Cardiac fibroblast (primary cell): ENCODE data around the gene HELZ.

Experiments
- DNase-seq, 2 donors: peaks; one replicate each; pipeline versions ENCODE4 v3.0.0 to v3.0.0-alpha.2; 2010; ENCODE audit warnings: low read depth in 2 of 2
- H3K4me3 ChIP-seq, 2 donors: replicated peaks in 1 of 2; 1 replicate in 1 of 2; 2 replicates in 1 of 2; pipeline ENCODE4 v1.5.1; 2011; ENCODE audit warnings: low read depth in 2 of 2, low read length in 2 of 2, mild to moderate bottlenecking in 2 of 2, moderate library complexity in 1 of 2
- CTCF ChIP-seq: IDR thresholded peaks from one replicate; pipeline ENCODE4 v1.5.1; 2011; ENCODE audit warnings: low read depth, mild to moderate bottlenecking, low read length, inconsistent platforms

The HELZ gene

GRCh38 chr17:67243284-67243683, 1.7 kb downstream of the HELZ start:
- no peak for DNase-seq
- H3K4me3 ChIP-seq = peak overlapping the region in 1 of 2 donors; percentile 93
- no peak for TF ChIP-seq CTCF

GRCh38 chr17:67241719-67242341, 3.2 kb downstream of the HELZ start:
- DNase-seq = no peak
- H3K4me3 ChIP-seq = no peak overlapping the region
- no peak for TF ChIP-seq CTCF

GRCh38 chr17:67239597-67239996, 5.4 kb downstream of the HELZ start:
- no peak for TF ChIP-seq CTCF
- no peak overlapping the region for H3K4me3 ChIP-seq
- DNase-seq = peak; percentile 57 to 78

- TF ChIP-seq CTCF = no peak
- H3K4me3 ChIP-seq = no peak overlapping the region
- DNase-seq = no peak
Measured at GRCh38 chr17:67238991-67239390, 6.0 kb downstream of the HELZ start.

GRCh38 chr17:67232441-67232840, 12.6 kb downstream of the HELZ start:
- TF ChIP-seq CTCF = no peak
- no peak for DNase-seq

GRCh38 chr17:67229109-67229955, 15.7 kb downstream of the HELZ start:
- TF ChIP-seq CTCF = no peak
- no peak overlapping the region for H3K4me3 ChIP-seq

More at GRCh38 chr17:67232441-67232840, 12.6 kb downstream of the HELZ start:
- no peak overlapping the region for H3K4me3 ChIP-seq

More at GRCh38 chr17:67229109-67229955, 15.7 kb downstream of the HELZ start:
- DNase-seq = no peak
